ENCODE results near the gene RGS3.

RGS3 gene

DNA sequence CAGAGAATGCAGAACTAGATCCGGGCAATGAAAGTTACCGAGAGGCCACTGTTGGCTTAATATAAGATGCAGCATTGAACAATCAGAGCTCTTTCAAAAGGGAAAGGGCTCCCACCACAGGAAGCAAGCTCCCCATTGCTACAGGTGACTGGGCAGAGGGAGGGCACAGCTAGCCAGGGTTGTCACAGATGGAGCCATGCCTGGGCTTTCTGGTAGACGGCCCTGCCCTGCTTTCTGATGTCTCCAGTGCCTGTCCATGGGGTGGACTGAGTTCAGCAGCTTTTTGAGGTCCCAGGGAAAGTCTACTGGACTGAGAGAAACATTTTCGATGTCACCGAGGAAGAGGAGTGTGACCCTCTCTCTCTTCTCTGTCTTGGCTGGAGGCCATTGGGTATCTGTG lies 14.1 kb downstream of the RGS3 start:
- no peak for TF ChIP-seq CTCF (IDR thresholded peaks at IDR 0.05; ENCODE audit: low read depth, low read length, missing control alignments)
- no peak overlapping the region for H3K4me3 ChIP-seq (replicated peaks; ENCODE audit: low read depth, low read length)
- no peak for DNase-seq (ENCODE audit: extremely low read depth, low read depth)

DNA sequence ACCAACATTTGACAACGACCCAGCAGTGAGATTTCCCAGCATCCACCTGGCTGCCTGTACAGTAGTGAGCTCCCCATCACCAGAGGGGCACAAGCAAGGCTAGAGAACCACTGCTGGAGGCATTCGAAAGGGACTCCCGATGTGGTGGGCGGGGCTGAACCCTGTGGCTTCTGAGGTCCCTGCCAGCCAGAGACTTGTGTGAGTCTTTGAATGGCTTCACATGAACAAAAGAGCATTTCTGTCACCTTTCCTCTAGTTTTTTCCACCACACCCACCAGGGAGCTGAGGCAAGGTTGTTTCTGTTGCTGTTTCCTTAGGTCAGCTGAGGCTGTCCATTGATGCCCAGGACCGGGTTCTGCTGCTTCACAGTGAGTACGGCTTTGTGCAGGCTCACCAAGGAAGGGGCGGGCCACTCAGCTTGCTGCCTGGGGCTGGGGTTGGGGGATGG lies 15.7 kb downstream of the RGS3 start:
- H3K4me3 ChIP-seq (replicated peaks; ENCODE audit: low read depth, low read length): no peak overlapping the region
- no peak for TF ChIP-seq CTCF (IDR thresholded peaks at IDR 0.05; ENCODE audit: low read depth, low read length, missing control alignments)
- no peak for DNase-seq (ENCODE audit: extremely low read depth, low read depth)

DNA sequence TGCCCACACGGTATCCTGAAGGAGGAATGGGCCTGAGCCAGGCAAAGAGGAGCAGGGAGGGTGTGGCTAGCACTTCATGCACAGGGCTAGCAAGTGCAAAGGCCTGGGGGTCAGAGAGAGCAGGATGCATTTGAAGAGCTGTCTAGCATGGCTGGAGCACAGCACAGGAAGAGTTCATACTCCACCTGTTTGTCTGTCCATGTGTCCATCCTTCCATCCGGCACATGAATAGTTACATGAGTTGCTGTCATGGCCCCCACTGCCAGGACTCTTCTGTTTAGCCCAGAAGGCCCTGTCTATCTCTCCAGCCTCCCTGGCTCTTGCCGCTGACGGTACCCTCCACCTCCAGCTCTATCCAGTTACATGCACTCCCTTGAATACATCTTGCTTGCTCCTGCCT lies 17.1 kb downstream of the RGS3 start:
- TF ChIP-seq CTCF (IDR thresholded peaks at IDR 0.05; ENCODE audit: low read depth, low read length, missing control alignments): no peak
- H3K4me3 ChIP-seq (replicated peaks; ENCODE audit: low read depth, low read length): no peak overlapping the region
- DNase-seq (ENCODE audit: extremely low read depth, low read depth): no peak

- TF ChIP-seq CTCF (IDR thresholded peaks at IDR 0.05; ENCODE audit: low read depth, low read length, missing control alignments): no peak
- H3K4me3 ChIP-seq (replicated peaks; ENCODE audit: low read depth, low read length): no peak overlapping the region
- DNase-seq (ENCODE audit: extremely low read depth, low read depth): no peak
Observed at GRCh38 chr9:113481176-113481787, 17.8 kb downstream of the RGS3 start.

GRCh38 chr9:113482341-113482740 lies 18.8 kb downstream of the RGS3 start:
- H3K4me3 ChIP-seq (replicated peaks; ENCODE audit: low read depth, low read length): no peak overlapping the region

GRCh38 chr9:113482991-113483675 lies 19.6 kb downstream of the RGS3 start:
- H3K4me3 ChIP-seq (replicated peaks; ENCODE audit: low read depth, low read length): no peak overlapping the region
- TF ChIP-seq CTCF (IDR thresholded peaks at IDR 0.05; ENCODE audit: low read depth, low read length, missing control alignments): no peak
- DNase-seq (ENCODE audit: extremely low read depth, low read depth): no peak

More at GRCh38 chr9:113482341-113482740, 18.8 kb downstream of the RGS3 start:
- DNase-seq (ENCODE audit: extremely low read depth, low read depth): no peak
- TF ChIP-seq CTCF (IDR thresholded peaks at IDR 0.05; ENCODE audit: low read depth, low read length, missing control alignments): no peak
